ENCODE measurements around the gene EPHB4.

Gene EPHB4

DNA sequence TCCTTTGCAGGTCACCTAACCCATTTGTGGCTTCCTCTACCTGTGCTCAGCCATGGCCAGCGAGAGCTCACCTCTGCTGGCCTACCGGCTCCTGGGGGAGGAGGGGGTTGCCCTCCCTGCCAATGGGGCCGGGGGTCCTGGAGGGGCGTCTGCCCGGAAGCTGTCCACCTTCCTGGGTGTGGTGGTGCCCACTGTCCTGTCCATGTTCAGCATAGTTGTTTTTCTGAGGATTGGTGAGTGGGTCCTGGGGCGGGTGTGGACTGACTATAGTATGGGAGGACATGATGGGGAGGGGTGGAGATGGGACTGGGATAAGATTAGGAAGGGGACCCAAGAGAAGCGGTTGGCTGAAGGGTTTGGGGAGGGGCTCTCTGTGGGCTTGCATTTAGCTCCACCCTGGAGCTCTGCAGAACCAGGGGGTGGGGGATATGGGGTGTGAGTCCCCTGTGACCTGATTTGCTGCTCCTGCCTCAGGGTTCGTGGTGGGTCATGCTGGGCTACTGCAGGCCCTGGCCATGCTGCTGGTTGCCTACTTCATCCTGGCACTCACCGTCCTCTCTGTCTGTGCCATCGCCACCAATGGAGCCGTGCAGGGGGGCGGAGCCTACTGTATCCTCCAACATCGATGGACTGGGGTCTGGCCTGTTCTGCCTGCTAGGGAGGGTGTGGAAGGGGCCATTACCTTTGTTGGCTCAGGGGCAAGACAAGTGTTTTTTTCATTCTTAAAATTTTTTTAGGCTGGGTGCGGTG is 27.0 kb upstream of the EPHB4 start:
- DNase-seq: no peak

DNA sequence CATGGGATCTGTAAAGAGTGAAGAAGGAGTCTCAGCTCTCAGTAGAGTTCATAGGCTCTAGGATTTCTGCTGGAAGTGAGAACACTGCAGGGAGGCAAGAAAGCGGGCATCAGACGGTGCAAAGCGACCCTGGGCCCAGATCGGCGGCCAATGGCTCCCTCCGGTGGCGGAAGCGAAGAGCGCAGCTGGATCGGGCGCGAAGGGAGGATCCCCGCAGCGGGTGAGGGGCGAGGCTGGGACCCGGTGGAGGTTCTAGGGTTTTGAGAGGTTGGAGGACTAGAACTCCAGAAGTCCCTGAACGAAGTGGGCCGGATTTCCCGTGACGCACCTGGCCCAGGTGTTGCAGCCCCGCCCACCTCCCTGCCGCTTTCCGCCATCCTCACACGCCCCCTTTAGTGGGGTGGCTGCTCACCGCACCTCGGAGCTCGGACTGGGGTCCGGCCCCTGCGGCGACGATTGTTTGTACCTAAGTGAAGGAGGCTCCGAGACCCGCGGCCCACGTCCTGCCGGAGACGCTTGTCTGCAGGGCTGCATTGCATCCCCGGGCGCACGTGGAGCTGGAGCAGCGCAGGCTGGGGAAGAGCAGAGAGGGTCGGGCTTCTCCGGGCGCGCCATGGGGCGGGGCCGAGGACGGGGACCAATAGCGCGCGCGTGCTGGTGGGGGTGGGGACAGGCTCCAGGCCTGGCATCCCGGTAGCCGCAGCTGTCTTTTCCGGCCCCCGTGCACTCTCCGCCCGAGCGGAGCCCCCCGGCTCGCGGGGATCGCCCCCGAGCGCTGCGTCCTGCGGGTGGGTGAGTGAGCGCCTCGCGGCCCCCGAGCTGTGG is 24.9 kb upstream of the EPHB4 start, which contains the start of gene SLC12A9:
Gene SLC12A9 (plus strand): TSS at position 666 of the 825 bp plus-strand sequence. CDS start 1,485 bp downstream, outside the sequence.
- peak; percentile 87 for DNase-seq

DNA sequence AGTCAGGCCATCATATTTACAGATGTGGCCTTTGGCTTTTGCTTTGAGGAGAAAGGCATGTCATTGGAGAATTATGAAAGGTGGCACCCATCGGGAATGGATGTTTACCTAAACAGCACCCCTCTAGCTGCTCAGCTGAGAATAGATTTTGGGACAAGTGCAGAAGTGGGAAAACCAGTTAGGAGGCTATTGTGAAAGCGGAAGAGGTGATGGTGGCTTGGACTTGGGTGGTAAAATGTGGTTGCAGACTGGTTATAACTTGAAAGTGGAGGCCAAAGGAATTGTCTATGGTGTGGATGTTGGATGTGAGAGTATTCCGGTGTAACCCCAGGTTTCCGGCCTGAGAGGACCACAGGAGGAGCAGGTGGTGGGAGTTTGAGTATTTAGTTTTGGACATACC is 20.0 kb upstream of the EPHB4 start:
- no peak for DNase-seq

DNA sequence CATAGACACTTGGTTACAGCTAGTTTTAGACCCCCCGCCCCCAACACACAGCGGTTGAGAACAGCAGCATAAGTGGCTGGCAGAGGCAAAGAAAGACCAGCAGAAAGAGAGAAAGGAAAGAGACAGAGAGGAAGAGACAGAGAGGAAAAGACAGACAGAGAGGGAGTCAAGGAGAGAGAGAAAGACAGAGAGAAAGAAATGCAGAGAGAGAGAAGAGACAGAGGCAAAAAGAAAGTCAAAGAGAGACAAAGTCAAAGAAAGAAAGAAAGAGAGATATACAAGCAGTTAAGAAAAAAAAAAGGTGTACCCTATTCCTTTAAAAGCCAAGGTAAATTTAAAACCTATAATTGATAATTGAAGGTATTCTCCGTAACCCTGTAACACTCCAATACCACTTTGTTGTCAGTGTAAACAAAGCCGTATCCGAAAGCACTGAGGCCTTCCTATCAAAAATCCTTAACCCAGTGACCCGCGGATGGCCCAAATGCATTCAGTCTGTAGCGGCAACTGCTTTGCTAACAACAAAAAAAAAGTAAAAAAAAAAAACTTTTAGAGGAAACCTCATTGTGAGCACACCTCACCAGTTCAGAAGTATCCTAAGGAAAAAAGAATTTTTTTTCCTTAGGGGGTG is 13.3 kb upstream of the EPHB4 start:
- DNase-seq: no peak

DNA sequence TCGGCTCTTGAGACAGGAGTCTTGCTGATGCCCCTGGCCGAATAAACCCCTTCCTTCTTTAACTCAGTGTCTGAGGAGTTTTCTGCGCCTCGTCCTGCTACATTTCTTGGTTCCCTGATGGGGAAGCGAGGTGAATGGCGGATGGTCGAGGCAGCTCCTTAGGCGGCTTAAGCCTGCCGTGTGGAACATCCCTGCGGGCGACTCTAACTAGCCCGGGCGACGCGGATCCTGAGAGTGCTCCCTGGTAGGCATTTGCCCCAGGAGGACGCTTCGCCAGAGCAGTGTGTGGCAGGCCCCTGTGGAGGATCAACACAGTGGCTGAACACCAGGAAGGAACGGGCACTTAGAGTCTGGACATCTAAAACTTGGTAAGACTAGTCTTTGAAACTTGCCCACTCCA is 12.0 kb upstream of the EPHB4 start:
- no peak for DNase-seq

DNA sequence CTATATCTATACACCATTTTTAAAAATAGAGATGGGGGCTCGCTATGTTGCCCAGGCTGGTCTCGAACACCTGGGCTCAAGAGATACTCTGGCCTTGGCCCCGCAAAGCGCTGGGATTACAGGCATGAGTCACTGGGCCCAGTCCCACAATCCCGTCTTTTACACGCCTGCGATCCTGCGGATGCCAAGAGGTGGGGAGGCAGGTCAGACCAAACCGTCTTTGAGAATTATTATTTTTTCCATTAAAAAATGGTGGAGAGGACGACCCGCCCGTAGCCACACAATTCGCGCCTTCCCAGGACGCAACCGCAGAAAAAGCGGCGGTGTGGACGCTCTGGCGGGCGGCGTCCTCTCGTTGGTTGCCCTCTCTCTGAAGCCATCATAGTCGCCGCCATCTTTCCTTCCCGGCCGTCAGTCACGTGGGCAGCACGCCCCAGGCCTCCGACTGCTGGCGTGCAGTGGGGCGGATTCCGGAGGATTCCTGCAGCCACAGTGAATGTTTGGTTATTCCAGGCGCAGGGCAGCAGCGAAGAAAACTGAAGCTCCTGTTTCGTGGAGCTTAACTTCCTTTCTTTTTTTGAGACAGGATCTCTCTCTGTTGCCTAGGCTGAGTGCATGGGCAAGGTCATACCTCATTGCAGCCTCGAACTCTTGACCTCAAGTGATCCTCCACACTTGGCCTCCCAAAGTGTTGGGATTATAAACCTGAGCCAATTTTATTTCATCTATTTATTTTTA is 9.9 kb upstream of the EPHB4 start:
- peak; percentile 80 for DNase-seq

DNA sequence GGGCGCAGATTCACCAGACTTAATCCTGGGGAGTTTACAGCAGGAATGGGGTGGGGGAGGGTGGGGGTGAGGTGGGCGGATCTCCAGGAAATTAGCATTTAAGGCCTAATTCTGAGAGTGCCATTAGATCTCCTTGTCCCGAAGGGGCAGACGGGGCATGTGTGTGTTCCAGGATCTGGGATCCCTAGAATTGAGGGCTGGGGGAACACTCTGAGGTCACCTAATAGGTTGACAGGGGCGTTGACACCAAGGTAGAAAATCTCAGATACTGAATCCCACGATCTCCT is 9.4 kb upstream of the EPHB4 start:
- DNase-seq: no peak

DNA sequence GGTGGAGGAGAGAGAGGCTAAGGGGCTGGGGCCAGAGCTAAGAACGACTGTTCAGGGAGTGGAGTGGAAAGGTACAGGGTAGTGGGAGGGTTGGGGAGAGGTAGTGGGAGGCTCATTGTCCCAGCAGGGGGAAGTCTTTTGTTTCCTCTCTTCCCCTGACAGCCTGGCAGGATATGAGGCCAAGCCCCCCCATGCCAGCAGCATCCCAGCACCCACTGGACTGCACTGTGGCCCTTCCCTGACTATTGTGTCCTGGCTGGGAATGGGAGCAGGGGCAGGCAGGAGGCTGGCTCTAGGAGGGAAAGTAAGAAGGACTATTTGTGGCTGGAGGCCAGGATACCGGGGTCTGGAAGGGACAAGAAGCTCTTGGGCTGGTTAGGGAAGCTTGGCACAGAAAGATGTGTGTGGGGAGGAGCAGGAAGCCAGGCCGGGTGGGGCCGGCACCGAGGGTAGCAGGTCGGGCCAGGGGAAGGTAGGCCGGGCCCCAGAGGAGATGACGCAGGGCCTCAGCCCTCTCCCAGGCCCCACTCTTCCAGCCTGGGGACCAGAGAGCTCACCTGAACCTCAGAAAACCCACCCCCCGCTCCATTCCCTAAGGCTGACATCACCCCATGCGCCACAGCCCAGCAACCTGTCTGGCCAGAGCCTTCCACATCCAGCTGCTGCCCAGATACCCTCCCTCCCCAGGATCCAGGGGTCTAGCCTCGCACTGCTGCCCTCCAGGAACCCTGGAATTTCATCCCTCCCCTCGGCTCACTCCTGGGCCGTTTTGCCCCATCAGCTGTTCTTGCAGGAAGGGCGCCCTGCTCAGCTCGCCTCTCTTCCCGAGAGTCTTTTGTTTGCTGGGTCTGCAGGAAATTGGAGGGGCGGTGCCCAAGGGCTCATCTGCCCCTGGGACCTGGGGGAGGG is 8.8 kb upstream of the EPHB4 start:
- no peak for DNase-seq

DNA sequence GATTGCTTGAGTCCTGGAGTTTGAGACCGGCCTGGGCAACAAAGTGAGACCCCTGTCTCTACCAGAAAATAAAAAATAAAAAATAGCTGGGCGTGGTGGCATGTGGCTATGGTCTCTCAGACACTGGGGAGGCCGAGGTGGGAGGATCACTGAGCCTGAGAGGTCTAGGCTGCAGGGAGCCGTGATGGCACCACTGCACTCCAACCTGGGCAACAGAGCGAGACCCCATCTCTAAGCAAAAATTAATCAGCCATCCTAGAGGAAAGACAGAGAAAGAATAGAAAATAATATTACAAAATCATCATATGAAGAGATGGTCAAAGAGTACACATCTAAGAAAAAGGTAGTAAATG is 4.9 kb upstream of the EPHB4 start:
- no peak for DNase-seq

DNA sequence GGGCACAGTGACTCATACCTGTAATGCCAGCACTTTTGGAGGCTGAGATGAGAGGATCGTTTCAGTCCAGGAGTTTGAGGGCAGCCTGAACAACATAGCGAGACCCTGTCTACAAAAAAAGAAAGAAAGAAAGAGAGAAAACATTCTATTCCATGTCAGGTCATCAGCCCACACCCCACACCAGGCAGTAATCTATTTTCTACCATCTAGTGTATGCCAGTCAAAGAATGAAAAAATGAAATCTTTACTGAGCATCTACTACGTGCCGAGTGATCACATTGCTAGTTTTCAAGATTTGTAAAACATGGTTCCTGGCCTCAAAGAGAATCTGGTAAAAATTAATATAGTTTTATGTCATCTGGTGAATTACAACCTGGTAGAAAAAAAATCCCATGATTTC is 3.1 kb upstream of the EPHB4 start:
- DNase-seq: no peak

DNA sequence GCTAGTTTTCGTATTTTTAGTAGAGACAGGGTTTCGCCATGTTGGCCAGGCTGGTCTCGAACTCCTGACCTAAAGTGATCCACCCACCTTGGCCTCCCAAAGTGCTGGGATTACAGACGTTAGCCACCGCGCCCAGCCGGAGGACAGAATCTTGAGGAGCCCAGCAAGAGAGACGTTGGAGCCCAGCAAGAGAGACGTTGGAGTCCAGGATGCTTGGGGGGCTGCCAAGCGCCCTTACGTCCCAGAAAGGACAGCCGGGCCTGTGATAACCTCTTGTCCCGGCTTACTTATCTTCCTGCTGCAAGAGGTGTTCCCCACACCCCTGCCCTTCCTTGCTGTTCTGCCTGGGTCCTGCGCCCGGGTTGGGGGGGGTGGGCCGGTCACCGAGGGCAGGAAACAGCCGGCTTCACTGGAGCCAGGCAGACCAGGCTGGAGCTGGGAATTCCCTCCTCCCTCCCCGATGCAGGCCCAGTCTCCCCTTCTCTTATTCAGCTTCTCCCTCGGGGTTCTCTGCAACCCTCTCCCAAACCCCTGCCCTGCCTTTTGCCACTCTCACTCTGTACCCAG is 1.9 kb upstream of the EPHB4 start:
- no peak for DNase-seq

DNA sequence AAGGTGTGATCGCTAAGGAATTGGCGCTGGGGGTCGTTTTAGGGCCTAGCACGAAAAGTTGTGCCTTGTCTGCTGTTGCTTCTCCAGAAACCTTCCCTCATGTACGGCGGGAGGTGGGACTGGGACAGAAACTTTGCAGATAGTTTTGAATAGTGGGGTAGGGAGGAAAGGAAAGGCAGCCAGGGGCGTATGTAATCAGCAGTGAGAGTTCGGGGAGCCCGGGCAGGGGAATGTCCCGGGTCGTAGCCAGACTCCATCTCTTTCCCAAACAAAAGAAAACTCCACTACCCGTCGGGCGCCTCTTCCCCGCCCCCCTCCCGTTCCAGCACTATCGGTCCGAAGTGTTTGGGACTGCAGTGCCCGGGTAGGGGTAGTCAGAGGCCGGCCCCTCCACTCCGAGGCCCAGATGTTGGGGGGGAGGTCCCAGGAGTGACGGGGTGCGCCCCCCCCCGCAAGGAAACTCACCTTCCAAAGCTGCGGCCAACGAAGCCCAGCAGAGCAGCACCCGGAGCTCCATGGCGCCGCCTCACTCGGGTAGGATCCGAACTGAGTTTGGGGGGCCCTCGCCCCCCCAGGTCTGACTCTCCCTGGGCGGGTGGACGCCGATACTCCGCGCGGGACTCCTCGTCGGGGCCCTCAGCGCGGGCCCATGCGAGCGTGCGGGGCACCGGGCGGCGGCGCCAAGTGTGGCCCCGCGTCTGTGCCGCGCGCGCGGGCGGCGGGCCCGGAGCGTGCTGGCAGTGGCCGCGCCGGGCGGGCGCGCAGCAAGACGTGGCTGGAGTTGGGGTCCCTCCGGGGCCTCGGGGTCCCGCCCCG is 601 bp downstream of the EPHB4 start:
- no peak for DNase-seq

DNA sequence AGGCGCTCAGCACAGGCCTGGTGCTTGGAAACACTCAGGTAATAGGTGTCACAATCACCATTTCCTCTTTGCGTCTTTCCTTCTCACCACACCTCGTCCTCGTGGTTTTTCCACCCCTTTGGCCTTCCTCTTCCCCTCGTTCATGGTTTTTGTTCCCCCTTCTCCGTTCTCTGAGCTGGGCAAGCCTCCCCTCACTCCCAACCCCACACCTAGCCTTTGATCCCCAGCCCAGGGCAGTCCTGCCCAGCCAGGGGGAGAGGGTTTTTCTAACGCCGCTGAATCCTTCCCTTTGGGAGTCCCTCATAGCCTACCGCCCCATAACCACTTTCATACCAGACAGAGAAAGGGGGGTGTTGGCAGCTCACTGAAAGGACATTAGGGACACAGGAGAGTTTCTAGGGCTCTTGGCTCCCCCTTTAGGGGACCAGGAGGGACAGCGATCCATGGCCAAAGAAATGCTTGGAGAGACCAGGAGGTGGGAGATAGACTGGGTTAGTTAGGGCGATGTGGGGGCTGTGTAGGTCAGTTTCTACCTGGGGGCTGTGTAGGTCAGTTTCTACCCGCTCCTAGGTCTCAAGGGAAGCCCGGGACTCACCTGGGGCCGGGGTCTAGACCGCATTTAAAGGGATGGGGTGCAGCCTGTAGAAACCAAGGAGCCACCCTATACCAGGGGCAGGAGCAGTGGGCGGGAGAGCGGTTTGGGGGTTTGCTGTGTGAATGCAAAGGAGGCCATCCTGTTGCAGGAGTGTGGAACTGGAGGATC is 1.4 kb downstream of the EPHB4 start:
- DNase-seq: no peak

DNA sequence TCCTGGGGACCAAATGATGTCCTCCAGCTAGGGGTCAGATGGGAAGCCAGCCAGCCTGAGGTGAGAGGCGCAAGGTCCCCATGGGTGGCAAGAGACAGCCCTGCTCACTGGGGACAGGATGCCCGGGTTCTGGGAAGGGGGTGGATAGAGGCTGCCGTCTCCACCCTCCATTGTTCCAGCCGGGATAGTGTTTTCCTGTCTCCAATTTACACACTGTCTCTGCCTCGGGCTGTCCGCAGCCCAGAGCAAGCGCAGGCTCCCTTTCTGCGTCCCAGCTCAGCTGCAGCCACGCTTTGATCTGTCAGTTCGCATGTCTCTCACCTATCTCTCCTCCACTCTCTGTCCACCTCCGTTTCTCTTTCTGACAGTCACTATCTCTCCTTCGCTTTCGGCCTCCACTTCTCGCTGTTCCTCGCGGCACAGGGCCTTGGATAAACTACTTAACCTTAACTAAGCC is 2.1 kb downstream of the EPHB4 start:
- DNase-seq: no peak

DNA sequence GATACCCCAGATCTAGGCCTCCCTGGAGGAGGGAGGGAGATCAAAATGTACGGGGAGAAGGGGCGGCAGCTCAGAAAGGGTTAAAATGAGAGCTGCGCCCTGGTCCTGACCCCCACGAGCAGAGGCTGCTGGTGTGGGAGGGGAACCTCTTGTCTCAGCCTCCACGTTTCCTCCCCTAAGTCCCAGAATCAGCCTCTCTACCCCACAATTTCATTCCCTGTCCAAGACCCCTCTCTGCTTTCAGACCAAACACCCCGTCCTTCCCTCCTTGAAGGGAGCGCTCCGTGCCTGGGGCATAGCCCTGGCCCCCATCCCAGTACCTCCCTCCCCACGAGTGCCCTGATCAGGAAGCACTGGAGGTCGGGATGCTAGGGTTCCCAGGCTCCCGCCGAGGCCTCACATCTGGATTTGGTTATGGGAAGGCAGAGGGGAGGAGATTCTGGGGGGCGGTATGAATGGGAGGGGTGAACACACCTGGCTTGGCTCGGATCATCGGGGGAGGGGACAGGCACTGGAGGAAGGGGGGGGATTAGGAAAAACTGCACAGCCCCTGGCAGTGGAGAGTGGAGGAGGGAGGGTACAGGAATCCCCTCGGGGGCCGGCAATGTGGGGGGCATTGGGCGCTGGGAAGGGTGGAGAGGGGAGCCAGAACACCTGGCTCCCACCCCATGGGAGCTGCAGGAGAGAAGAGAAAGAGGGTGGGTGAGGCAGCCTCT is 2.7 kb downstream of the EPHB4 start:
- no peak for DNase-seq

DNA sequence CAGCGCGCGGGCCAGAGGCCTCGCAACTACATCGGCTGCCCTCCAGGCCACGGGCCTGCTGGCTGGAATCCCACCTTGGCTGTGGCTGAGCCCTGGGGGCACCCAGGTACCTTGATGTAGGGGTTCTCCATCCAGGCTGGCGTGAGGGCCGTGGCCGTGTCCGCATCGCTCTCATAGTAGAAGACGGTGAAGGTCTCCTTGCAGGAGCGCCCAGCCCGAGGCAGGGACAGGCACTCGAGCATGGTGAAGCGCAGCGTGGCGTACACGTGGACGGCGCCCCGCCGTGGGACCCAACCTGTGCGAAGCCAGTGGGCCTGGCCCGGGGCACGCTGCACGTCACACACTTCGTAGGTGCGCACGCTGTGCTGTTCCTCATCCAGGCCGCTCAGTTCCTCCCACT is 3.8 kb downstream of the EPHB4 start:
- no peak for DNase-seq

DNA sequence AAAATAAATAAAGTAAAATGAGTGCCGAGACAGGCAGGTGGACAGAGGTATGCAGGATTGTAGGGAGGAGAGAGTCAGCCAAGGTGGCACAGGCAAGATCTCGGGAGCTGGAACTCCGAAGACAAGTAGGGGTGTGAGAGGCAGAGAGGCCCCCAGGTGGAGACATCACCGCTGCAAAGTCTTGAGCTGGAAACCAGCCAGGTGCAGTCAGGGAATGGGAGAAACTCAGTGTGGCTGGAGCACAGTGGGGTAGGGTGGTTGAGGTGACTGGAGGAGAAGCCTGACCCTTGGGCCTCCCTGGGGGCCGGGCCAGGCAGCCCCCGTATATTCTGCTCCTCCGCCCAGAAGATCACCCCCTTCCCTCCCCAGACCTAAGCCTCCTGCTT is 4.2 kb downstream of the EPHB4 start:
- no peak for DNase-seq

DNA sequence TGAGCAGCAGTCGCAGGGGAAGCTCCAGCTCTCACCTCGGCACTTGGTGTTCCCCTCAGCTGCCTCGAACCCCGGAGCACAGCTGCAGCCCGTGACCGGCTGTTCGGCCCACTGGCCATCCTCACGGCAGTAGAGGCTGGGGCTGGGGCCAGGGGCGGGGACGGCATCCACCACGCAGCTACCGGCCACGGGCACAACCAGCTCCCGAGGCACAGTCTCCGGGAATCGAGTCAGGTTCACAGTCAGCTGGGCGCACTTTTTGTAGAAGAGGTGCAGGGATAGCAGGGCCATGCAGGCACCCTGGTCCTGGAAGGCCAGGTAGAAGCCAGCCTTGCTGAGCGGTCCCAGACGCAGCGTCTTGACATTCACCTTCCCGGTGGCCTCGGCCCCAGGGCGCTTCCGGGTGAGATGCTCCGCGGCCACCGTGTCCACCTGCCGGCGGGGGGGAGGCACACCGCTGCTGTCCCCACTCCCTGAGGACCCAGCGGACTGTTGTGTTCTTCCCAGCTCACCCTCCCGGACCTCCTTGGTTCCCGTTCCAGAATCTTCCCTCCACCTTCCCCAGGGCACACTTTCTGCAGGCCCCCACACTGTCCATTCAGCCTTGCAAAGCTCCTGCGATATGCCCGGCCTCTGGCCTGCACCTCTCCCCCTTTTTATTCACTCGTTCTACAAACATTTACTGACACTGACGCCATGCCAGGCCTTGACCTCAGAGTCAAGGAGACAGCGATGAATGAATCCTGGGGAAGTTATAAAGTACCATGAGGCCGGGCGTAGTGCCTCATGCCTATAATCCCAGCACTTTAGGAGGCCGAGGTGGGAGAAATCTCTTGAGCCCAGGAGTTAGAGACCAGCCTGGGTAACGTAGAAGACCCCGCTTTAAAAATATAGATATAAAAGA is 4.8 kb downstream of the EPHB4 start:
- DNase-seq: no peak

All from CD4-positive, alpha-beta T cell treated with Interleukin-17A for 1 hour (primary cell).